Progenitor cell of endocrine pancreas (in vitro differentiated cells): ENCODE results near the gene TNFAIP6. TPM values are rescaled to one million over a fixed set of nuclear protein-coding genes. Genes with fewer than 3 reads are reported as not detected.
"Not testable (repeated sequence)": the region's sequence is repeated elsewhere in the genome, so short reads cannot be mapped to it uniquely, and the experiment has no call there.

Source experiments
- DNase-seq: peaks from one replicate; pipeline ENCODE4 v3.0.0; 2021; ENCODE audit warnings: low spot score; ENCODE audit not compliant: unreplicated experiment
- H3K27ac Mint-ChIP-seq: 2 replicates; pipeline ENCODE4 v1.8.0; 2021; ENCODE audit warnings: mild to moderate bottlenecking, moderate library complexity, mixed read lengths
- H3K27me3 Mint-ChIP-seq: 2 replicates; pipeline ENCODE4 v1.8.0; 2021; ENCODE audit warnings: mixed read lengths
- H3K36me3 Mint-ChIP-seq: 2 replicates; pipeline ENCODE4 v1.8.0; 2022; ENCODE audit warnings: mixed read lengths; ENCODE audit not compliant: insufficient read depth
- H3K4me1 Mint-ChIP-seq: 2 replicates; pipeline ENCODE4 v1.8.0; 2021; ENCODE audit warnings: low read depth, mixed read lengths
- H3K4me3 Mint-ChIP-seq: 2 replicates; pipeline ENCODE4 v1.8.0; 2021; ENCODE audit warnings: low read depth, mild to moderate bottlenecking, moderate library complexity, mixed read lengths
- H3K9me3 Mint-ChIP-seq: 2 replicates; pipeline ENCODE4 v1.8.0; 2021; ENCODE audit warnings: low read depth, mixed read lengths
- CTCF ChIP-seq: fragments of 200-600 bp; sonication (generic); IDR thresholded peaks from one replicate; pipeline ENCODE4 v1.5.0; 2021; ENCODE audit warnings: antibody characterized with exemption, mild to moderate bottlenecking; ENCODE audit not compliant: unreplicated experiment
- total RNA-seq: library from RNA; stranded (reverse); gene quantifications from 2 replicates; pipeline ENCODE4 v1.2.1, GENCODE V29; 2021

TNFAIP6 gene
- total RNA-seq, 1 donor from 2014 or later, result not detected

DNA sequence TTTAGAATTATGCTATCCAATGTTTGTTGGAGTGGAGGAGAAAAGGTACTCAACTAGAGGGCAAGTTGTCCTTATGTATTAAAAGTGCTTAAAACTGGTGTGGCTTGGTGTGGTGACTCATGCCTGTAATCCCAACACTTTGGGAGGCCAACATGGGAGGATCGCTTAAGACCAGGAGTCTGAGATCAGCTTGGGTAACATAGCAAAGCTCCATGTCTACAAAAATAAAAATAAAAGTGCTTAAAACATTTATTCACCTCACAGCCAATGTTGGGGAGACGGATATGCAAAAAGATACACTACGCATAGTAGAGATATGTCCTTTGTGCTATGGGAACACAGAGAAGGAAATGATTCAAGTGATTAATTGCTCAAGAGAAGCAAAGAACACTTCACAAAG, 19.3 kb upstream of the TNFAIP6 start:
- Mint-ChIP-seq H3K27me3 (peaks cover 4% of the 10 kb centered on the region), H3K27ac (no peak overlapping the region), H3K36me3 (no peaks in the 10 kb centered on the region), H3K4me3 (no peak overlapping the region), H3K4me1 (peaks cover 3% of the 10 kb centered on the region), H3K9me3 (peaks cover 11% of the 10 kb centered on the region)
- no peak for DNase-seq
- no peak for TF ChIP-seq CTCF

DNA sequence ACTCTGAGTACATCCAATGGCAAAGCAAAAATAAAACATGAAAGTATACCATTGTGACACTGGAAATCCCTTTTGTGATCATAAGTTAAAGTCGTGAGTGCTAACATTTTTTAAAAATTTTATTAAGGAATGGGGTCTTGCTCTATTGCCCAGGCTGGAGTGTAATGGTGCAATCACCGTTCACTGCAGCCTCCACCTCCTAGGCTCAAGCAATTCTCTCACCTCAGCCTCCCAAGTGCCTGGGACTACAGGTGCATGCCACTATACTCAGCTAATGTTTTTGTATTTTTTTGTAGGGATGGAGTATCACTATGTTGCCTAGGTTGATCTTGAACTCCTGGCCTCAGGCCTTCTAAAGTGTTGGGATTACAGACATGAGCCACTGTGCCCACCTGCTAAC, 14.3 kb upstream of the TNFAIP6 start:
- Mint-ChIP-seq H3K36me3 (no peaks in the 10 kb centered on the region), H3K27me3 (peaks cover 4% of the 10 kb centered on the region), H3K27ac (no peak overlapping the region), H3K9me3 (peaks cover 17% of the 10 kb centered on the region), H3K4me1 (no peaks in the 10 kb centered on the region), H3K4me3 (no peak overlapping the region)
- DNase-seq, result no peak
- no peak for TF ChIP-seq CTCF

- H3K27ac Mint-ChIP-seq, H3K4me3 Mint-ChIP-seq, H3K4me1 Mint-ChIP-seq, DNase-seq, H3K27me3 Mint-ChIP-seq, H3K36me3 Mint-ChIP-seq: not testable (repeated sequence)
- H3K9me3 Mint-ChIP-seq, result peaks cover 17% of the 10 kb centered on the region
Observed at GRCh38 chr2:151344191-151344590, 13.2 kb upstream of the TNFAIP6 start.

GRCh38 chr2:151344906-151345305, 12.5 kb upstream of the TNFAIP6 start:
- no peaks in the 10 kb centered on the region for H3K36me3 Mint-ChIP-seq
- no peak overlapping the region for H3K27ac Mint-ChIP-seq
- no peaks in the 10 kb centered on the region for H3K27me3 Mint-ChIP-seq
- no peak for TF ChIP-seq CTCF
- H3K4me3 Mint-ChIP-seq, result no peak overlapping the region
- no peaks in the 10 kb centered on the region for H3K4me1 Mint-ChIP-seq
- DNase-seq, result no peak
- peaks cover 17% of the 10 kb centered on the region for H3K9me3 Mint-ChIP-seq

DNA sequence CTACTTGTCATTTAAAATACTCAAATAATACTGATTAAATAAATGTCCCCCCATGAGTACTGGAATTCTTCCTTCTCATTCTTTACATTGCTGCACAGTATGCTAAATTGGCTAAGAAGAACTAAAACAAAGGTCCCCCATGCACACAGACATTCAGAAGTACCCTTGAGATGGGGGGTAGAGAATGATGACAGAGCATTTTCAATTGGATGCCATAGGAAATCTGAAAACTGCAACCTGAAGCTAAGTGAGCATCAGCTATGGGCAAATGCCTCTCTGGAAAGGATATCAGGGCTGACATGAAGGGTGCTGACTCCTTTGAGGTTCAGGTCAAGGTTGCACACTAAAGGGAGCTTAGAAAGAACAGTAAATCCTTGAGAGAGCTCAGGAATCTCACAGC, 10.1 kb upstream of the TNFAIP6 start:
- Mint-ChIP-seq H3K36me3 (no peaks in the 10 kb centered on the region), H3K27ac (no peak overlapping the region), H3K9me3 (peaks cover 6% of the 10 kb centered on the region)

More for the DNA sequence above, 10.1 kb upstream of the TNFAIP6 start:
- DNase-seq, result no peak
- H3K27me3 Mint-ChIP-seq, result no peaks in the 10 kb centered on the region
- no peaks in the 10 kb centered on the region for H3K4me1 Mint-ChIP-seq
- no peak overlapping the region for H3K4me3 Mint-ChIP-seq
- no peak for TF ChIP-seq CTCF
